ENCODE data around the gene LAPTM4A.

- TF ChIP-seq, protein P1, sequence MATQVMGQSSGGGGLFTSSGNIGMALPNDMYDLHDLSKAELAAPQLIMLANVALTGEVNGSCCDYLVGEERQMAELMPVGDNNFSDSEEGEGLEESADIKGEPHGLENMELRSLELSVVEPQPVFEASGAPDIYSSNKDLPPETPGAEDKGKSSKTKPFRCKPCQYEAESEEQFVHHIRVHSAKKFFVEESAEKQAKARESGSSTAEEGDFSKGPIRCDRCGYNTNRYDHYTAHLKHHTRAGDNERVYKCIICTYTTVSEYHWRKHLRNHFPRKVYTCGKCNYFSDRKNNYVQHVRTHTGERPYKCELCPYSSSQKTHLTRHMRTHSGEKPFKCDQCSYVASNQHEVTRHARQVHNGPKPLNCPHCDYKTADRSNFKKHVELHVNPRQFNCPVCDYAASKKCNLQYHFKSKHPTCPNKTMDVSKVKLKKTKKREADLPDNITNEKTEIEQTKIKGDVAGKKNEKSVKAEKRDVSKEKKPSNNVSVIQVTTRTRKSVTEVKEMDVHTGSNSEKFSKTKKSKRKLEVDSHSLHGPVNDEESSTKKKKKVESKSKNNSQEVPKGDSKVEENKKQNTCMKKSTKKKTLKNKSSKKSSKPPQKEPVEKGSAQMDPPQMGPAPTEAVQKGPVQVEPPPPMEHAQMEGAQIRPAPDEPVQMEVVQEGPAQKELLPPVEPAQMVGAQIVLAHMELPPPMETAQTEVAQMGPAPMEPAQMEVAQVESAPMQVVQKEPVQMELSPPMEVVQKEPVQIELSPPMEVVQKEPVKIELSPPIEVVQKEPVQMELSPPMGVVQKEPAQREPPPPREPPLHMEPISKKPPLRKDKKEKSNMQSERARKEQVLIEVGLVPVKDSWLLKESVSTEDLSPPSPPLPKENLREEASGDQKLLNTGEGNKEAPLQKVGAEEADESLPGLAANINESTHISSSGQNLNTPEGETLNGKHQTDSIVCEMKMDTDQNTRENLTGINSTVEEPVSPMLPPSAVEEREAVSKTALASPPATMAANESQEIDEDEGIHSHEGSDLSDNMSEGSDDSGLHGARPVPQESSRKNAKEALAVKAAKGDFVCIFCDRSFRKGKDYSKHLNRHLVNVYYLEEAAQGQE (IDR thresholded peaks at IDR 0.05; ENCODE audit: insufficient read depth in 1 of 2, low read depth in 2 of 2, low read length in 2 of 2), result no peak
- TF ChIP-seq FOXP2 (optimal IDR thresholded peaks at IDR 0.05; ENCODE audit: borderline replicate concordance, extremely low read depth, extremely low read length, insufficient read depth), result no peak
- no peak for TF ChIP-seq SIN3A (IDR thresholded peaks at IDR 0.05; ENCODE audit: borderline replicate concordance, insufficient read depth, low read length)
Measured at GRCh38 chr2:20064421-20064820, 13.0 kb upstream of the LAPTM4A start.
